Trophoblast cell (in vitro differentiated cells and primary cell): ENCODE data around the gene WNT3.

Experiments
- DNase-seq, 2 donors: peaks; one replicate each; pipeline ENCODE4 v3.0.0-alpha.2; 2016
- H2AFZ ChIP-seq: 2 replicates; pipeline ENCODE4 v1.6.1; 2013; ENCODE audit warnings: low read length, moderate library complexity, mild to moderate bottlenecking; ENCODE audit not compliant: insufficient read depth, poor library complexity
- H2AK5ac ChIP-seq: 2 replicates; pipeline ENCODE4 v1.6.1; 2013; ENCODE audit warnings: mild to moderate bottlenecking, low read length
- H2BK120ac ChIP-seq: 2 replicates; pipeline ENCODE4 v1.6.1; 2013; ENCODE audit warnings: low read length, mild to moderate bottlenecking, moderate library complexity; ENCODE audit not compliant: insufficient read depth, poor library complexity
- H2BK12ac ChIP-seq: 2 replicates; pipeline ENCODE4 v1.6.1; 2013; ENCODE audit warnings: mild to moderate bottlenecking, low read length, moderate library complexity
- H2BK5ac ChIP-seq: 2 replicates; pipeline ENCODE4 v1.6.1; 2013; ENCODE audit warnings: low read length, low read depth, moderate library complexity, mild to moderate bottlenecking; ENCODE audit not compliant: poor library complexity
- H3K14ac ChIP-seq: 2 replicates; pipeline ENCODE4 v1.6.1; 2013; ENCODE audit warnings: mild to moderate bottlenecking, low read length
- H3K18ac ChIP-seq: 2 replicates; pipeline ENCODE4 v1.6.1; 2013; ENCODE audit warnings: mild to moderate bottlenecking, low read length
- H3K23ac ChIP-seq: 2 replicates; pipeline ENCODE4 v1.6.1; 2013; ENCODE audit warnings: low read length
- H3K27ac ChIP-seq: 2 replicates; pipeline ENCODE4 v1.5.1; 2013; ENCODE audit warnings: low read depth, mild to moderate bottlenecking, inconsistent platforms, low read length, moderate library complexity
- H3K27me3 ChIP-seq: 2 replicates; pipeline ENCODE4 v1.6.1; 2013; ENCODE audit warnings: inconsistent platforms, mild to moderate bottlenecking, low read length, moderate library complexity; ENCODE audit not compliant: insufficient read depth
- H3K36me3 ChIP-seq, 2 experiments: 1 replicate in 1 of 2; 2 replicates in 1 of 2; pipeline ENCODE4 v1.6.1; 2013; ENCODE audit warnings: low read length in 2 of 2, mild to moderate bottlenecking in 2 of 2, moderate library complexity in 1 of 2; ENCODE audit not compliant: insufficient read depth in 2 of 2, control insufficient read depth in 1 of 2
- H3K4ac ChIP-seq: 2 replicates; pipeline ENCODE4 v1.6.1; 2013; ENCODE audit warnings: low read depth, mild to moderate bottlenecking, low read length, moderate library complexity
- H3K4me1 ChIP-seq, 2 experiments: 1 replicate in 1 of 2; 2 replicates in 1 of 2; pipeline ENCODE4 v1.6.1; 2013; ENCODE audit warnings: low read length in 2 of 2, mild to moderate bottlenecking in 2 of 2, moderate library complexity in 1 of 2; ENCODE audit not compliant: insufficient read depth in 2 of 2, control insufficient read depth in 1 of 2
- H3K4me2 ChIP-seq: 2 replicates; pipeline ENCODE4 v1.6.1; 2013; ENCODE audit warnings: inconsistent platforms, mild to moderate bottlenecking, low read length, moderate library complexity
- H3K4me3 ChIP-seq: 2 replicates; pipeline ENCODE4 v1.5.1; 2013; ENCODE audit warnings: mild to moderate bottlenecking, low read depth, low read length, inconsistent platforms
- H3K79me1 ChIP-seq: one replicate; pipeline ENCODE4 v1.6.1; 2013; ENCODE audit warnings: low read length
- H3K79me2 ChIP-seq: 2 replicates; pipeline ENCODE4 v1.6.1; 2013; ENCODE audit warnings: low read length, mild to moderate bottlenecking; ENCODE audit not compliant: control insufficient read depth, insufficient read depth, poor library complexity
- H3K9ac ChIP-seq: 2 replicates; pipeline ENCODE4 v1.6.1; 2013; ENCODE audit warnings: mild to moderate bottlenecking, low read length
- H3K9me3 ChIP-seq: 2 replicates; pipeline ENCODE4 v1.6.1; 2013; ENCODE audit warnings: low read depth, mild to moderate bottlenecking, control low read depth, inconsistent platforms, low read length; ENCODE audit not compliant: insufficient read depth
- H4K12ac ChIP-seq: 2 replicates; pipeline ENCODE4 v1.6.1; 2013; ENCODE audit warnings: low read depth, mild to moderate bottlenecking, low read length, moderate library complexity
- H4K8ac ChIP-seq: 2 replicates; pipeline ENCODE4 v1.6.1; 2013; ENCODE audit warnings: low read depth, mild to moderate bottlenecking, low read length, moderate library complexity
- H4K91ac ChIP-seq: one replicate; pipeline ENCODE4 v1.6.1; 2013; ENCODE audit warnings: low read depth, mild to moderate bottlenecking, low read length, moderate library complexity
- WGBS: extraction: QIAGEN DNeasy Blood & Tissue Kit; methylation state at CpG from one replicate; pipeline ENCODE4 v1.1.7; 2013; ENCODE audit warnings: missing lambda C conversion rate; ENCODE audit not compliant: insufficient read length, insufficient coverage; ENCODE audit errors: extremely low coverage; 5-methylcytosine and 5-hydroxymethylcytosine counted together

Gene WNT3

DNA sequence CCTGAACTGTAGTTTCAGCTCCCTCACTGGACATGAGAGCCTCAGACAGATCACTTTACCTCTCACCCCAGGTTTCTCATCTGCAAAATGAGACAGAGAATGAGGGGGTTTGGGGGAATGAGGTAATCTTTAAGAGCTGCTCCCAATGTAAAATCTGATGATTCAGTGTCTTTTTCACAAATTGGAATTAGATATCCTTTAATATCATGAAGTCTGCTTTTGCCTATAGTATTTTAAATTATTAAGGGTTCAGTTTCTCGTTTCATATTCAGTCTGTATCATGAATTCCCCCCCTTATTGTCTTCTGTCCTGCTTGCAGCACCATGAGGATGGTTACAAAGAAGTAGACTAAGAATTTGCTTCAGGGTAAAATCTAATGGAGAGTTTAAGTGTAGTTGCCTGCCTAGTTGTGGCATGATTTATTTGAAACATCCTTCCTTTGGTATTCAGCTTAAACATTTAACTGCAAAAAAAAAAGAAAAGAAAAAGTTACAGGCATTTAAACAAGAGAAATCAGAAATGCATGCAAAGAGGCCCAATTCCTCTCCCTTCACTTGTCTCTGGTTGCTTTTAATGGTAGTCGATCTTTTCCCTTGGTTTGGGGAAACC lies 77.3 kb downstream of the WNT3 start:
- Histone ChIP-seq H3K36me3 (peaks cover 0 to 3% of the 10 kb centered on the region in 2 experiments), H3K79me2 (no peaks in the 10 kb centered on the region), H2BK120ac (no peak overlapping the region), H3K4me3 (no peak overlapping the region), H2AK5ac (no peak overlapping the region), H3K14ac (no peak overlapping the region), H3K23ac (no peak overlapping the region), H4K91ac (no peak overlapping the region), H3K9ac (no peak overlapping the region), H3K79me1 (no peaks in the 10 kb centered on the region), H2BK12ac (no peak overlapping the region), H3K4me2 (no peak overlapping the region), H2BK5ac (no peak overlapping the region), H4K12ac (no peak overlapping the region), H3K9me3 (no peaks in the 10 kb centered on the region), H2AFZ (no peak overlapping the region), H3K18ac (no peak overlapping the region), H3K27ac (no peak overlapping the region), H3K4me1 (no peaks in the 10 kb centered on the region), H3K4ac (no peak overlapping the region), H4K8ac (no peak overlapping the region), H3K27me3 (no peaks in the 10 kb centered on the region)
- DNase-seq = no peak
- no CpG with 5 or more reads among the region's 2 CpGs for WGBS

DNA sequence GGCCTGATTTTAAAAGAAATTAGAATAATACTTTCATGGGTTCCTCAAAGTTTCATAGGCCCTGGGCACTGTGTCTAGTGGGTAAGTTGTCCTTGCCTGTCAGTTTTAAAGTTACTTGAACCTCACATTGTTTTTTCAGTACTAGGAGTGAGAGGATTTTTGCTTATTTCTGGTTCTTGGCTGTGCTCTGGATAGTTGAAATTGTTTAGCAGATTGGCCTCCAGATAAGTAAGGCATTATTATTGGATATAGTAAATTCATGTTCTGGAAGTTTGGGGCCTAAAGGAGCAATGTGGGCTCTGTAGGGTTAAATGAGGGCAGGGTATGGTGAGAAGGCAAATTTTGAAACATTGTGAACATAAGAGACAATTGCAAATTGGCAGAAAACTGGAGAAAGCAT lies 78.5 kb downstream of the WNT3 start:
- no peak overlapping the region for H2BK12ac ChIP-seq
- peaks cover 0 to 3% of the 10 kb centered on the region in 2 experiments for H3K36me3 ChIP-seq
- no peak overlapping the region for H2AFZ ChIP-seq
- H2BK120ac ChIP-seq = no peak overlapping the region
- no peak overlapping the region for H4K12ac ChIP-seq
- H4K8ac ChIP-seq = no peak overlapping the region
- H3K79me1 ChIP-seq = no peaks in the 10 kb centered on the region
- DNase-seq = no peak
- no peak overlapping the region for H3K4me3 ChIP-seq
- no peak overlapping the region for H3K4me2 ChIP-seq
- no peak overlapping the region for H4K91ac ChIP-seq
- H3K27me3 ChIP-seq = no peaks in the 10 kb centered on the region
- H3K14ac ChIP-seq = no peak overlapping the region
- no peak overlapping the region for H2BK5ac ChIP-seq
- H3K9ac ChIP-seq = no peak overlapping the region
- H3K4me1 ChIP-seq = no peaks in the 10 kb centered on the region
- no peaks in the 10 kb centered on the region for H3K9me3 ChIP-seq
- no peak overlapping the region for H3K27ac ChIP-seq
- H3K79me2 ChIP-seq = no peaks in the 10 kb centered on the region
- no peak overlapping the region for H2AK5ac ChIP-seq
- H3K23ac ChIP-seq = no peak overlapping the region
- no peak overlapping the region for H3K4ac ChIP-seq
- H3K18ac ChIP-seq = no peak overlapping the region

DNA sequence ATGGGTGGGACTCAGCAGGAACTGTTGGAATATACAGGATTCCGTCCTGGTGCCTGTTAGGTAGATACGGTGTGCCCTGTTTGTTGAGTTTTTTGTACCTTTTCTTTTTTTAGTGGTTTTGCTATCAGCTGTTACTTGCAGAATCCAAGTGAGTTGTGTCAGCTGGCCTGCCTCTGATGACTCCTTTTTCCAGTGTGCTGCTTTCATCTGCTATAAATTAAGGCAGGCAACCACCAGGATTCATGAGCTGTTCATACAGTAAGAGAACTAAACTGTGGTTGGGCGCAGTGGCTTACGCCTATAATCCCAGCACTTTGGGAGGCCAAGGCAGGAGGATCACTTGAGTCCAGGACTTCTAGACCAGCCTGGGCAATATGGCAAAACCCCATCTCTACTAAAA lies 79.9 kb downstream of the WNT3 start:
- H3K9ac ChIP-seq = no peak overlapping the region

DNA sequence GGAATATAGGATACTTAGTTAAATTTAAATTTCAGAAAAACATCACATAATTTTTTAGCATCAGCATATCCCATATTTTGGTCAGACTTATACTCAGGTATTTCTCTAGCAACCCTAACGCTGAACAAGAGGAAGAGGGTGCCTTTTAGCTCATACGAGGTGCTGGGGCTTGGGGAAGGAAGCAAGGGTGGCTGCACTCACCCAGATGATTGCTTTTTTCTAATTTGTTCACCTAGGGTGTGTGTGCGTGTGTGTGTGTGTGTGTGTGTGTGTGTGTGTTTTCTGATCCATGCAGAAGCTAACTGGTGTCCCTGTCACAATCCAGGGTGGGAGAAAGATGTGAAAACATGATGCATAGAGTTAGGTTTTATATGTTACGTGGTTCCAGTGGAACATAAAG lies 81.2 kb downstream of the WNT3 start:
- Histone ChIP-seq H2BK12ac (no peak overlapping the region), H4K91ac (no peak overlapping the region), H3K79me1 (no peaks in the 10 kb centered on the region), H2BK5ac (no peak overlapping the region), H3K23ac (no peak overlapping the region), H4K8ac (no peak overlapping the region), H3K4me1 (no peaks in the 10 kb centered on the region), H3K27ac (no peak overlapping the region), H3K4me3 (no peak overlapping the region), H2AFZ (no peak overlapping the region), H3K79me2 (no peaks in the 10 kb centered on the region), H3K4me2 (no peak overlapping the region), H3K36me3 (peaks cover 0 to 3% of the 10 kb centered on the region in 2 experiments), H2AK5ac (no peak overlapping the region), H3K4ac (no peak overlapping the region), H3K9me3 (no peaks in the 10 kb centered on the region), H3K9ac (no peak overlapping the region), H4K12ac (no peak overlapping the region), H3K27me3 (no peaks in the 10 kb centered on the region), H3K18ac (no peak overlapping the region), H2BK120ac (no peak overlapping the region), H3K14ac (no peak overlapping the region)
- 100% methylated on average over 1 of the region's 4 CpGs for WGBS
- DNase-seq = no peak

More for the DNA sequence above, 79.9 kb downstream of the WNT3 start:
- H2AFZ ChIP-seq = no peak overlapping the region
- no peak overlapping the region for H3K4me3 ChIP-seq
- no peak overlapping the region for H3K4me2 ChIP-seq
- no peak overlapping the region for H2BK5ac ChIP-seq
- H4K12ac ChIP-seq = no peak overlapping the region
- H2BK120ac ChIP-seq = no peak overlapping the region
- H3K79me2 ChIP-seq = no peaks in the 10 kb centered on the region
- DNase-seq = no peak
- H4K8ac ChIP-seq = no peak overlapping the region
- peaks cover 0 to 3% of the 10 kb centered on the region in 2 experiments for H3K36me3 ChIP-seq
- no peak overlapping the region for H3K14ac ChIP-seq
- H2BK12ac ChIP-seq = no peak overlapping the region
- no peak overlapping the region for H3K27ac ChIP-seq
- no peak overlapping the region for H3K23ac ChIP-seq
- no peaks in the 10 kb centered on the region for H3K79me1 ChIP-seq
- H4K91ac ChIP-seq = no peak overlapping the region
- no peak overlapping the region for H3K18ac ChIP-seq
- no peaks in the 10 kb centered on the region for H3K9me3 ChIP-seq
- H2AK5ac ChIP-seq = no peak overlapping the region
- no peak overlapping the region for H3K4ac ChIP-seq
- H3K4me1 ChIP-seq = no peaks in the 10 kb centered on the region
- no CpG with 5 or more reads among the region's 4 CpGs for WGBS
- no peaks in the 10 kb centered on the region for H3K27me3 ChIP-seq
